IMR-90 (cell line): Measurements from ENCODE around the gene FBXO28. TPM values are rescaled to one million over a fixed set of nuclear protein-coding genes. Genes with fewer than 3 reads are reported as not detected.

Experiments used
- ATAC-seq: fragments of 200-7000 bp; cut with Tn5 transposase; 2 replicates; pipeline ENCODE4 v1.9.1; 2020; ENCODE audit warnings: low read depth, mild to moderate bottlenecking, moderate library complexity
- BruUV-seq: library from RNA; stranded (reverse); fragments of 400-500 nt; replicated peaks from 2 replicates; lab custom pipeline; 2021; lab: Mats Ljungman, UMichigan
- CTCF ChIA-PET: fragments of 300-600 bp; formaldehyde crosslinking; extraction: SDS; loops from one replicate; lab custom pipeline; 2021; ENCODE audit warnings: antibody characterized with exemption; lab: Yijun Ruan, JAX
- POLR2A ChIA-PET: fragments of 300-600 bp; sonication (Branson Sonifier 250); formaldehyde crosslinking; loops from one replicate; lab custom pipeline; 2022; ENCODE audit warnings: antibody characterized with exemption; ENCODE audit not compliant: unreplicated experiment; lab: Charles Lee
- DNase-seq: peaks from one replicate; pipeline ENCODE4 v3.0.0; 2013
- H2AFZ ChIP-seq: replicated peaks from 2 replicates; pipeline ENCODE3; 2013; ENCODE audit warnings: low read length, mild to moderate bottlenecking; ENCODE audit not compliant: poor library complexity
- H2AK5ac ChIP-seq: 2 replicates; pipeline ENCODE4 v1.6.1; 2013; ENCODE audit warnings: low read depth, low read length, inconsistent platforms
- H2AK9ac ChIP-seq: replicated peaks from 2 replicates; pipeline ENCODE3; 2013; ENCODE audit warnings: mild to moderate bottlenecking, low read depth, low read length, moderate library complexity; ENCODE audit not compliant: poor library complexity
- H2BK120ac ChIP-seq: 2 replicates; pipeline ENCODE4 v1.6.1; 2013; ENCODE audit warnings: low read depth, low read length, inconsistent platforms
- H2BK15ac ChIP-seq: 3 replicates; pipeline ENCODE4 v1.6.1; 2013; ENCODE audit warnings: low read depth, low read length, inconsistent platforms
- H2BK20ac ChIP-seq: 2 replicates; pipeline ENCODE4 v1.6.1; 2013; ENCODE audit warnings: low read depth, mild to moderate bottlenecking, inconsistent platforms, low read length, moderate library complexity
- H2BK5ac ChIP-seq: 2 replicates; pipeline ENCODE4 v1.6.1; 2013; ENCODE audit warnings: mild to moderate bottlenecking, low read depth, low read length, inconsistent platforms; ENCODE audit not compliant: poor library complexity, severe bottlenecking
- H3K14ac ChIP-seq: replicated peaks from 2 replicates; pipeline ENCODE4 v1.6.1; 2013; ENCODE audit warnings: low read depth, low read length, inconsistent platforms
- H3K18ac ChIP-seq: 2 replicates; pipeline ENCODE4 v1.6.1; 2013; ENCODE audit warnings: low read depth, low read length, control low read depth
- H3K23ac ChIP-seq: 2 replicates; pipeline ENCODE4 v1.6.1; 2013; ENCODE audit warnings: low read depth, low read length, inconsistent platforms
- H3K27ac ChIP-seq: 2 replicates; pipeline ENCODE4 v1.5.1; 2013; ENCODE audit warnings: mild to moderate bottlenecking, control low read depth, low read length; ENCODE audit not compliant: insufficient read depth
- H3K27me3 ChIP-seq: 2 replicates; pipeline ENCODE4 v1.6.1; 2013; ENCODE audit warnings: low read length; ENCODE audit not compliant: control insufficient read depth, insufficient read depth
- H3K36me3 ChIP-seq: 2 replicates; pipeline ENCODE4 v1.6.1; 2013; ENCODE audit warnings: low read length, mixed read lengths; ENCODE audit not compliant: control insufficient read depth, insufficient read depth
- H3K4ac ChIP-seq: 2 replicates; pipeline ENCODE4 v1.6.1; 2013; ENCODE audit warnings: low read depth, low read length, inconsistent platforms
- H3K4me1 ChIP-seq: 2 replicates; pipeline ENCODE4 v1.6.1; 2013; ENCODE audit warnings: low read length, mixed read lengths; ENCODE audit not compliant: control insufficient read depth, insufficient read depth
- H3K4me2 ChIP-seq: 2 replicates; pipeline ENCODE4 v1.6.1; 2013; ENCODE audit warnings: low read depth, mild to moderate bottlenecking, control low read depth, low read length, moderate library complexity
- H3K4me3 ChIP-seq: 2 replicates; pipeline ENCODE4 v1.5.1; 2013; ENCODE audit warnings: low read depth, mild to moderate bottlenecking, control low read depth, low read length, moderate library complexity; ENCODE audit not compliant: insufficient read depth
- H3K56ac ChIP-seq: 2 replicates; pipeline ENCODE4 v1.6.1; 2013; ENCODE audit warnings: low read length, inconsistent platforms; ENCODE audit not compliant: insufficient read depth; ENCODE audit errors: extremely low read depth
- H3K79me1 ChIP-seq, 2 experiments: 2 replicates each; pipeline ENCODE4 v1.6.1; 2013; ENCODE audit warnings: low read length in 2 of 2, inconsistent platforms in 1 of 2, low read depth in 1 of 2
- H3K9ac ChIP-seq: 2 replicates; pipeline ENCODE4 v1.6.1; 2013; ENCODE audit warnings: low read depth, low read length, control low read depth
- H3K9me1 ChIP-seq: 2 replicates; pipeline ENCODE4 v1.6.1; 2013; ENCODE audit warnings: low read length, inconsistent platforms; ENCODE audit not compliant: insufficient read depth
- H3K9me3 ChIP-seq: 2 replicates; pipeline ENCODE4 v1.6.1; 2013; ENCODE audit warnings: low read length; ENCODE audit not compliant: control insufficient read depth, insufficient read depth
- H4K20me1 ChIP-seq: 2 replicates; pipeline ENCODE4 v1.6.1; 2013; ENCODE audit warnings: low read length, inconsistent platforms; ENCODE audit not compliant: insufficient read depth
- H4K5ac ChIP-seq: 2 replicates; pipeline ENCODE4 v1.6.1; 2013; ENCODE audit warnings: mild to moderate bottlenecking, low read depth, low read length, control low read depth
- H4K8ac ChIP-seq, 2 experiments: 2 replicates each; pipeline ENCODE4 v1.6.1; 2013; ENCODE audit warnings: low read depth in 2 of 2, low read length in 2 of 2, control low read depth in 1 of 2, inconsistent platforms in 1 of 2
- H4K91ac ChIP-seq: 2 replicates; pipeline ENCODE4 v1.6.1; 2013; ENCODE audit warnings: low read depth, low read length, inconsistent platforms; ENCODE audit not compliant: insufficient read depth
- CHD1 ChIP-seq: IDR thresholded peaks from 2 replicates; pipeline ENCODE4 v1.6.1; 2012; ENCODE audit warnings: low read depth, low read length, improper control_type of control experiment
- CTCF ChIP-seq: conservative IDR thresholded peaks from 2 replicates; pipeline ENCODE4 v1.5.1; 2012; ENCODE audit warnings: mild to moderate bottlenecking, low read depth, low read length, improper control_type of control experiment
- MAFK ChIP-seq: IDR thresholded peaks from 2 replicates; pipeline ENCODE4 v1.6.1; 2012; ENCODE audit warnings: low read depth, low read length, improper control_type of control experiment
- MAZ ChIP-seq: IDR thresholded peaks from 2 replicates; pipeline ENCODE4 v1.6.1; 2012; ENCODE audit warnings: low read depth, mild to moderate bottlenecking, low read length, improper control_type of control experiment, moderate library complexity, borderline replicate concordance
- NFE2L2 ChIP-seq: fragments of 150-350 bp; IDR thresholded peaks from 2 replicates; pipeline ENCODE4 v1.6.1; 2016; ENCODE audit warnings: low read depth, mild to moderate bottlenecking, low read length
- POLR2A ChIP-seq: IDR thresholded peaks from 2 replicates; pipeline ENCODE4 v1.6.1; 2012; ENCODE audit warnings: mild to moderate bottlenecking, low read depth, low read length
- RCOR1 ChIP-seq: IDR thresholded peaks from 2 replicates; pipeline ENCODE4 v1.6.1; 2012; ENCODE audit warnings: mild to moderate bottlenecking, low read length, improper control_type of control experiment; ENCODE audit not compliant: insufficient replicate concordance
- RFX5 ChIP-seq: IDR thresholded peaks from 2 replicates; pipeline ENCODE4 v1.8.0; 2012; ENCODE audit warnings: low read depth, mild to moderate bottlenecking, low read length, moderate library complexity
- SMC3 ChIP-seq: fragments of 150-350 bp; IDR thresholded peaks from 2 replicates; pipeline ENCODE4 v1.6.1; 2016; ENCODE audit warnings: low read depth, mild to moderate bottlenecking, antibody characterized with exemption, low read length, moderate library complexity
- USF2 ChIP-seq: fragments of 150-350 bp; IDR thresholded peaks from 2 replicates; pipeline ENCODE4 v1.6.1; 2017; ENCODE audit warnings: mild to moderate bottlenecking, antibody characterized with exemption, low read length, low read depth
- WGBS, 2 experiments: methylation state at CpG; one replicate each; pipeline versions ENCODE4 v1.1.5 to v1.1.7; 2013; ENCODE audit warnings: missing lambda C conversion rate in 2 of 2; ENCODE audit not compliant: insufficient read length in 1 of 2; ENCODE audit errors: extremely low coverage in 2 of 2; 5-methylcytosine and 5-hydroxymethylcytosine counted together
- dilution Hi-C: fragments of 300-500 bp; cut with HindIII; formaldehyde crosslinking; loops from one replicate; pipeline ENCODE4 v1.14.3; 2018; ENCODE audit warnings: low sequenced_read_pairs; ENCODE audit not compliant: unreplicated experiment
- in situ Hi-C: fragments of 300-500 bp; cut with MboI; formaldehyde crosslinking; loops from 3 replicates; pipeline ENCODE4 v1.14.3; 2019; ENCODE audit warnings: low sequenced_read_pairs, inconsistent platforms, mixed read lengths
- intact Hi-C: fragments of 100-400 bp; cut with micrococcal nuclease; formaldehyde crosslinking; loops from 2 replicates; pipeline ENCODE4 v1.10.0; 2022
- polyA plus RNA-seq, 3 experiments: library from polyadenylated mRNA; depleted of rRNA; stranded (reverse); fragments of >200 nt; gene quantifications; 2 replicates each; pipeline ENCODE4 v1.2.3, GENCODE V29; 2012; ENCODE audit warnings: low replicate concordance in 1 of 3
- total RNA-seq: library from RNA; depleted of rRNA; stranded (reverse); fragments of >200 nt; gene quantifications from 2 replicates; pipeline ENCODE4 v1.2.3, GENCODE V29; 2012

FBXO28 gene
- total and polyA plus RNA-seq, 2 of the 4 experiments (the other 2 are of a cell fraction): 11.6 to 22.6 TPM

GRCh38 chr1:224133741-224134299, 19.9 kb downstream of the FBXO28 start:
- H2BK120ac ChIP-seq: no peak overlapping the region
- no peak overlapping the region for H2AK5ac ChIP-seq
- dilution Hi-C loops (no loop called here), in situ Hi-C loops (no loop called here), intact Hi-C loops (no loop called here)
- CTCF ChIA-PET: interaction anchor here (0.6 kb wide), 1 partner anchor 16 kb away, joined by 3 read pairs; no protein-coding TSS in a partner anchor
- POLR2A ChIA-PET: no interaction called here
- no peak overlapping the region for H3K23ac ChIP-seq
- no peak overlapping the region for H4K91ac ChIP-seq
- no peak overlapping the region for H4K8ac ChIP-seq
- no peak overlapping the region for H2BK15ac ChIP-seq
- H3K27ac ChIP-seq: no peak overlapping the region
- no peaks in the 10 kb centered on the region for H3K9me1 ChIP-seq
- H4K5ac ChIP-seq: no peak overlapping the region
- no peak overlapping the region for H3K4me3 ChIP-seq
- H3K4me2 ChIP-seq: no peak overlapping the region
- no peaks in the 10 kb centered on the region for H3K27me3 ChIP-seq
- DNase-seq (no peak), ATAC-seq (no peak)
- H3K18ac ChIP-seq: no peak overlapping the region
- no peak overlapping the region for H3K4ac ChIP-seq
- H4K20me1 ChIP-seq: 0 out of 2 replicates have a peak, but pooled peaks cover 3% of the 10 kb centered on the region
- H2BK20ac ChIP-seq: no peak overlapping the region
- H3K56ac ChIP-seq: no peak overlapping the region
- H3K36me3 ChIP-seq: peaks cover 31% of the 10 kb centered on the region
- H2AK9ac ChIP-seq: no peak overlapping the region
- H3K79me1 ChIP-seq: peaks cover 0 to 25% of the 10 kb centered on the region in 2 experiments
- no peak for TF ChIP-seq MAZ
- no peak for TF ChIP-seq CHD1
- no peak for TF ChIP-seq RCOR1
- TF ChIP-seq POLR2A: no peak
- TF ChIP-seq NFE2L2: no peak
- TF ChIP-seq MAFK: no peak
- TF ChIP-seq CTCF: no peak
- no peak for TF ChIP-seq SMC3
- TF ChIP-seq RFX5: no peak
- no peak for TF ChIP-seq USF2
- H3K9ac ChIP-seq: no peak overlapping the region
- H3K9me3 ChIP-seq: no peaks in the 10 kb centered on the region
- no peak overlapping the region for H2AFZ ChIP-seq
- no TSS peak for BruUV-seq
- H2BK5ac ChIP-seq: no peak overlapping the region
- no peak overlapping the region for H3K14ac ChIP-seq
- no peaks in the 10 kb centered on the region for H3K4me1 ChIP-seq
- no CpG with 5 or more reads among the region's 5 CpGs for WGBS, 2 experiments
